ENCODE data around the gene RABIF.
"Not testable (repeated sequence)": the region's sequence is repeated elsewhere in the genome, so short reads cannot be mapped to it uniquely, and the experiment has no call there.

The RABIF gene

GRCh38 chr1:202926581-202927491, 37.9 kb upstream of the RABIF start, which contains the start of gene KLHL12:
KLHL12 (minus strand) TSS chr1:202927234; CDS start chr1:202925162, 2,072 bp downstream.
- intact Hi-C loops (cut with DNase I; ENCODE audit: low total_unique reads): loop anchor here (10.0 kb wide), 1 partner anchor 68 kb away; no protein-coding TSS in a partner anchor
- peak within 1 kb of the TSS; percentile 93 to 96 for H3K27ac ChIP-seq
- peaks cover 0 to 26% (median 5%) of the 10 kb centered on the region in 4 donors for H3K4me1 ChIP-seq
- peaks cover 3 to 4% (median 4%) of the 10 kb centered on the region in 3 donors for H3K36me3 ChIP-seq
- no peaks in the 10 kb centered on the region for H3K9me3 ChIP-seq
- TF ChIP-seq, protein P1, sequence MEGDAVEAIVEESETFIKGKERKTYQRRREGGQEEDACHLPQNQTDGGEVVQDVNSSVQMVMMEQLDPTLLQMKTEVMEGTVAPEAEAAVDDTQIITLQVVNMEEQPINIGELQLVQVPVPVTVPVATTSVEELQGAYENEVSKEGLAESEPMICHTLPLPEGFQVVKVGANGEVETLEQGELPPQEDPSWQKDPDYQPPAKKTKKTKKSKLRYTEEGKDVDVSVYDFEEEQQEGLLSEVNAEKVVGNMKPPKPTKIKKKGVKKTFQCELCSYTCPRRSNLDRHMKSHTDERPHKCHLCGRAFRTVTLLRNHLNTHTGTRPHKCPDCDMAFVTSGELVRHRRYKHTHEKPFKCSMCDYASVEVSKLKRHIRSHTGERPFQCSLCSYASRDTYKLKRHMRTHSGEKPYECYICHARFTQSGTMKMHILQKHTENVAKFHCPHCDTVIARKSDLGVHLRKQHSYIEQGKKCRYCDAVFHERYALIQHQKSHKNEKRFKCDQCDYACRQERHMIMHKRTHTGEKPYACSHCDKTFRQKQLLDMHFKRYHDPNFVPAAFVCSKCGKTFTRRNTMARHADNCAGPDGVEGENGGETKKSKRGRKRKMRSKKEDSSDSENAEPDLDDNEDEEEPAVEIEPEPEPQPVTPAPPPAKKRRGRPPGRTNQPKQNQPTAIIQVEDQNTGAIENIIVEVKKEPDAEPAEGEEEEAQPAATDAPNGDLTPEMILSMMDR (IDR thresholded peaks at IDR 0.05): peak; percentile 55 to 61
- no peaks in the 10 kb centered on the region for H3K27me3 ChIP-seq
- peak within 1 kb of the TSS; percentile 78 to 99 for H3K4me3 ChIP-seq
- peak; percentile 95 to 97 for DNase-seq

- intact Hi-C loops (cut with DNase I; ENCODE audit: low total_unique reads): loop anchor here (10.0 kb wide), 1 partner anchor 71 kb away; no protein-coding TSS in a partner anchor
- Histone ChIP-seq H3K4me3 (no peak overlapping the region), H3K36me3 (peaks cover 15 to 16% (median 16%) of the 10 kb centered on the region in 3 donors), H3K27me3 (no peaks in the 10 kb centered on the region), H3K4me1 (peaks cover 0 to 26% (median 5%) of the 10 kb centered on the region in 4 donors), H3K27ac (no peak overlapping the region), H3K9me3 (no peaks in the 10 kb centered on the region)
- TF ChIP-seq, protein P1 (IDR thresholded peaks at IDR 0.05): no peak
- no peak for DNase-seq
Measured at GRCh38 chr1:202923533-202923932, 34.6 kb upstream of the RABIF start.

DNA sequence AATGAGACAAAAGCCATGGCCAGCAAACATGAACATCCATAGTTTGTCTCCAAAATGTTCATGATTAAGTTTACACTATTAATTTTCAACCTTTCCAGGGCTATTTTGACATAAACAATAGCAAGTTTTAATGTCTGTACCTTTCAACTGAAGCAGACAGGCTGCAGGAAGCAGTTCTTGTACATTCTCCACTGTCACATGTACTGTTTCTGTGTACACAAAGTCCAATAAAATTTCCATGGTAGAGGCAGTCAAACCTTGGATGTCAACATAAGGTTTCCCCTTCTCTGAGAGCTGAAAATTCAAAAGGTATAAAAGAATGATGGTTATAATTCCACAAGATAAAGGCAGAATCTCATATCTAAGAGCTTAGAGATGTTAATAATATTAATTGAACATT, 30.7 kb upstream of the RABIF start:
- no peak overlapping the region for H3K4me3 ChIP-seq
- DNase-seq: no peak
- intact Hi-C loops (cut with DNase I; ENCODE audit: low total_unique reads): loop anchor here (10.0 kb wide), 1 partner anchor 75 kb away; no protein-coding TSS in a partner anchor
- H3K27ac ChIP-seq: no peak overlapping the region
- peaks cover 0 to 11% (median 2%) of the 10 kb centered on the region in 4 donors for H3K4me1 ChIP-seq
- TF ChIP-seq, protein P1 (IDR thresholded peaks at IDR 0.05): no peak
- no peaks in the 10 kb centered on the region for H3K27me3 ChIP-seq
- no peaks in the 10 kb centered on the region for H3K9me3 ChIP-seq
- peaks cover 43 to 54% (median 45%) of the 10 kb centered on the region in 3 donors for H3K36me3 ChIP-seq

- no peak overlapping the region for H3K4me3 ChIP-seq
- no peaks in the 10 kb centered on the region for H3K4me1 ChIP-seq
- DNase-seq: no peak
- peaks cover 77 to 94% (median 78%) of the 10 kb centered on the region in 3 donors for H3K36me3 ChIP-seq
- H3K27me3 ChIP-seq: no peaks in the 10 kb centered on the region
- TF ChIP-seq, protein P1 (IDR thresholded peaks at IDR 0.05): no peak
- no peaks in the 10 kb centered on the region for H3K9me3 ChIP-seq
- no peak overlapping the region for H3K27ac ChIP-seq
- intact Hi-C loops (cut with DNase I; ENCODE audit: low total_unique reads): no loop called here
Measured at GRCh38 chr1:202915146-202915545, 26.2 kb upstream of the RABIF start.

DNA sequence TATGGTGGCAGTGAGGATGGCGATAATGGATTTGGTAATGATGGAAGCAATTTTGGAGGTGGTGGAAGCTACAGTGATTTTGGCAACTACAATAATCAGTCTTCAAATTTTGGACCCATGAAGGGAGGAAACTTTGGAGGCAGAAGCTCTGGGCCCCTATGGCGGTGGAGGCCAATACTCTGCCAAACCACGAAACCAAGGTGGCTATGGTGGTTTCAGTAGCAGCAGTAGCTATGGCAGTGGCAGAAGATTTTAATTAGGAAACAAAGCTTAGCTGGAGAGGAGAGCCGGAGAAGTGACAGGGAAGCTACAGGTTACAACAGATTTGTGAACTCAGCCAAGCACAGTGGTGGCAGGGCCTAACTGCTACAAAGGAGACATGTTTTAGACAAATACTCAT, 23.5 kb upstream of the RABIF start:
- H3K27ac ChIP-seq; intact Hi-C loops (cut with DNase I; ENCODE audit: low total_unique reads); H3K4me1 ChIP-seq; H3K27me3 ChIP-seq; DNase-seq; H3K4me3 ChIP-seq; H3K9me3 ChIP-seq: not testable (repeated sequence)
- H3K36me3 ChIP-seq: peaks cover 79 to 99% (median 82%) of the 10 kb centered on the region in 3 donors

- TF ChIP-seq, protein P1 (IDR thresholded peaks at IDR 0.05): no peak
- no peak for DNase-seq
- Histone ChIP-seq H3K27me3 (no peaks in the 10 kb centered on the region), H3K36me3 (peaks cover 63 to 92% (median 82%) of the 10 kb centered on the region in 3 donors), H3K9me3 (no peaks in the 10 kb centered on the region), H3K27ac (no peak overlapping the region), H3K4me3 (no peak overlapping the region), H3K4me1 (no peaks in the 10 kb centered on the region)
- intact Hi-C loops (cut with DNase I; ENCODE audit: low total_unique reads): no loop called here
Measured at GRCh38 chr1:202909494-202909893, 20.5 kb upstream of the RABIF start.
